GM19463 (cell line): Measurements from ENCODE around the gene ADCY3.
"Not testable (repeated sequence)": the region's sequence is repeated elsewhere in the genome, so short reads cannot be mapped to it uniquely, and the experiment has no call there.

Experiments used
- ATAC-seq: cut with Tn5 transposase; IDR thresholded peaks from one replicate; pipeline ENCODE4 v1.9.1; 2021; ENCODE audit warnings: mild to moderate bottlenecking, moderate library complexity; ENCODE audit not compliant: unreplicated experiment

The ADCY3 gene

GRCh38 chr2:24852431-24853020, 67.5 kb downstream of the ADCY3 start:
- no peak for ATAC-seq

- ATAC-seq: no peak
Observed at GRCh38 chr2:24852026-24852425, 68.0 kb downstream of the ADCY3 start.

DNA sequence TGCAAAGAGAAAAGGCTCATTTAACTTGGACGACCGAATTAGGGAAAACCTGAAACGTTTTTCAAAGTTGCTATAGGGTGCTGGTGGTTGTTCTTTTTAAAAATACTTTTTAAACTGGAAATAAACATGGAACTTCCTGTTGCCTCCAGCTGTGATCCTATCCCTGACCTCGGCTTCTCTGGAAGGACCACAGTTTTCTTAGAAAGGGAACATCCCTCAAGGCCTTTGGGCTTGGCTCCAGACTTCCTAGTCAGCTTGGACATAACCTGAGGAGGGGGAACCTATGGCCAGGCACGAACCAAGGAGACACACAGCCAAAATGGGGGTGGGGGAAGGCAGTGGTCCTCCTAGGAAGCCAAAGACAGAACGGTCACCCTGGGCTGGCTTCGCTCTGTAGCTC, 69.1 kb downstream of the ADCY3 start:
- ATAC-seq: no peak

DNA sequence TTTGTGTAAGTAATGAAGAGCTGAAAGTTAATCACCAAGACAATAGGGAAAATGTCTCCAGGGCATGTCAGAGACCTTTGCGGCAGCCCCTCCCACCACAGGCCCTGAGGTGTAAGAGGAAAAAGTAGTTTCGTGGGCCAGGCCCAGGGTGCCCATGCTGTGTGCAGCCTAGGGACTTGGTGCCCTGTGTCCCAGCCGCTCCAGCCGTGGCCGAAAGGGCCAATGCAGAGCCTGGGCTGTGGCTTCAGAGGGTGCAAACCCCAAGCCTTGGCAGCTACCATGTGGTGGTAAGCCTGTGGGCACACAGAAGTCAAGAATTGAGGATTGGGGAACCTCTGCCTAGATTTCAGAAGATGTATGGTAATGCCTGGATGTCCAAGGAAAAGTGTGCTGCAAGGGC, 74.3 kb downstream of the ADCY3 start:
- no peak for ATAC-seq

- no peak for ATAC-seq
Observed at GRCh38 chr2:24844023-24844685, 75.9 kb downstream of the ADCY3 start.

GRCh38 chr2:24843330-24843860, 76.6 kb downstream of the ADCY3 start:
- ATAC-seq: no peak

DNA sequence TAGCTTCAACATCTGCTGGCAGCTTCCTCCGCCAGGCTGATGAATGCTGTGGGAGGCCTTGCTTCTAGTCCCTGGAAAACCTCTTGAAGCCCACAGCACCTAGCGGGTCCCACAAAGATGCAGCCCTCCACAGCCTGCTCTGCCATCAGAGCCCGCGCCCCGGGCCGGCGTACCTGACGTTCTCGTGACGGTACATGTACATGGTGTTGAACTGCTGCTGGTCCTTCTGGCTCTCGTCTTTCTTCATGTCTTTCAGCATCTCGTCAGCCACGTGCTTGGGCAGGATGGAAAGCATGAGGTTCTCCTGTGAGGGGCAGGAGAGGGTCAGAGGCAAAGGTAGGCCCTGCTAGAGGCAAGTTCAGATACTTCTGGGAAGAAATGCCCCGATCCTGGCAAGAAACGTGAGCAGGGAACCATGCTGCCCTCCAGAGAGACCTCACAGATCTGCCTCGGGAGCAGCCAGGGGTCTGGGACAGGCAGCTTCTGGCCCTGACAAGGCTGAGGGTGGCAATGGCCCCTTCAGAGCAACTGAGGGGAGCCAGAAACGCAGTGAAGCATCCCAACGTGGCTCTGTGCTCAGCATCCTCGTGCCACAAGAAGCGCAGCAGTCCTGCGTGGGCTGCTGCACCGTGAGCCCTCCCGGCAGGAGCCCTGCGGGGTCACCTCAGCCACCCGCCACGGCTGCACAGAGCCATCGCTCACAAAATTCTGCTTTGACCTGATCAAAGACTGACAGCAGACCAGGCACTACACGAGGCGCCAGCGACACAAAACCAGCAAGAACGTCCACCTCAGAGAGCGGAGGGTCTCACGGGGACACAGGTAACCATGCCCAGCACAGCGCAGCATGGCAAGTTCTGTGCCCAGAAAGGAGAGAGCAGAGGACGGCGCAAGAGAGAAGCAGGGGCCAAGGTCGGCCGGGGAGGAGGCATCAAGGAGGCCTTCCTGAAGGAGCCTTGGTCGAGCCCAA, 77.7 kb downstream of the ADCY3 start:
- ATAC-seq: no peak

GRCh38 chr2:24840962-24841945, 78.8 kb downstream of the ADCY3 start:
- ATAC-seq: no peak

DNA sequence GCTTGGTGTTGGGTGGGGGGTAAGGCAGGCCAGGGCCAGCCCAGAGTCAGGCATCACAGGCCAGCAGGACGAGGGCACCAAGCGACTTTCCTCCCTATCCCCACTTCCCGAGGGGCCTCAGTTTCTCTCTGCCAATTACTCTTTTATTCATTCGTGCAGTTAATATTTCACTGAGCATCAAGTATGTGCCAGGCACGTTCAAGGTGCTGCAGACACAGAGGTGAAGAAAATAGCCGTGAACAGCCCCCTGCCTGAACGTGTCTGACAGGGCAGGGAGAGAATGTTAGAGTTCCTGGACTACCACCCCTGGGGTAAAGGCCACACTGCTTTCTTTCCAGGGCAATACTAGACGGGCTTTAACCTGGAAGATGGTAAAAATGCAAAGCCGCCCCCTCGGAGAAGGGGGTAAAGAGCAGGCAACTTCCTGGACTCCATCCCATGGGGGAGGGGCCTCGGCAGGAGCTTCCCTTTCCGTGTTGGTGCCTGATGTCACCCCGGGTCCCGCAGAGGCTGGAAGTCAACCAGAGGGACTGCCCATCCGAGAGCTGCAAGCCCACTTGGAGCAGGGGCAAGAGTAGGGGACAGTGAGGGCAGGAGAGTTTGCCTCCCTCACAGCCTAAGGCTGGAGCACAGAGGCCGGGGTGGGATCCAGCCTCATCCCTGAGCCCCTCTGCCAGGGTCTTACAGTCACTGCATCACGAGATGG, 79.7 kb downstream of the ADCY3 start:
- ATAC-seq: no peak

GRCh38 chr2:24839729-24840128, 80.3 kb downstream of the ADCY3 start:
- ATAC-seq: no peak

DNA sequence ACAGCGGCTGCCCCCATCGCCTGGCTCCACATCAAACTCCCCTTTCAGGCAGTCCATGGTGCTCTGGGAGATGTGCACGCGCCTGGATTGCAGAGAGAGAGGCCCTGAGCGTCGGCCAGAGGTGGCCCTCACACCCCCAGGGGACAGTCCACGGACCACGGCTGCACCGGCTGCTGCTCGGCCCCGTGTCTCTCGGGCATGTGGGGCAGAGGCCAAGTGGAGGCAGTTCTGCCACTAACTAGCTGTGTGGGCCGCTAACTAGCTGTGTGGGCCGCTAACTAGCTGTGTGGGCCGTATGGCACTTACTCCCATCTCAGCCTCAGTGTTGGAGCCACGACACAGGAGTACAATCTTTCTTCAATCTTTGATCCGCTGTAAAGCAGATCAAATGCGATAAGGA, 81.5 kb downstream of the ADCY3 start:
- no peak for ATAC-seq

DNA sequence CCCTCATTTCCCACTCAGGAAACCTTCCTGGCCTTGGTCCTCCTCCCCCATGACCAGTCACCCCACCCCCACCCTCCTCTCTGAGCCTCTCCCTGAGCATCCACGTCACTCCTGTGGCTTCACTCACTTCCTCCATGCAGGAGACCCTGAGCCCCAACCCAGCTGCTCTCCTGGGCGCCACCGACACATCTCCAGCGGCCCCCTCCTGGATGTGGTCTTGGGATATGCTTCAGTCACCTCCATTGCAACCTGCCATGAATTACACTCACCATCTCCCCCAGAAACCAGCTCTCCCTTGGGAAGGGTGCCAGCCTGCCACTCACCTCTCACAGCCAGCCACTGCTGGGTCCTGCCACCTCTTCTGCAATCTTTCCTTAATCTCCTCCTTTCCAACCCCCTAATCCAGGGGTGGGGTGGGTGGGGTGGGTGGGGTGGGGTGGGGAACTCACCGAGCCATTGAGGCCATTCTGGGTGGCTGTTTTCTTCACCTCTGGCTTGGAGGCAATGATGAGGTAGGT, 82.0 kb downstream of the ADCY3 start:
- no peak for ATAC-seq

DNA sequence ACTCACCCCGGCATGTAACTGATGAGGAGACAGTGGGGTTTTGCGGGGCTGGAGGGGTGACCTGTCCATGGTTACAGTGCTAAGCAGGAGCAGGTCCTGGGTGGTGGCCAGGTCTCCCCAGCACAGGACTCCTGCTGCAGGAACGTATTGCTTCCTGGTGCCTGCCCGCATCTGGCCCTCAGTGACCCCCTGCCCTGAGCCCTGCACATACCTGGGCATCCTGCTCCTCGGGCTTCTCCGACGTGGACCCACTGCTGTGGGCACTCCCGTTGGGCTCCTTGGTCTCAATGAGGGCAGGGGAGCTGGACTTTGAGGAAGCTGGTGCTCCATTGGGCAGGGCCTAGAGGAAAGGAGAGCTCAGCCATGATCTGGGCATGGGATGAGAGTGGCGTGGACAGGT, 83.3 kb downstream of the ADCY3 start:
- no peak for ATAC-seq

DNA sequence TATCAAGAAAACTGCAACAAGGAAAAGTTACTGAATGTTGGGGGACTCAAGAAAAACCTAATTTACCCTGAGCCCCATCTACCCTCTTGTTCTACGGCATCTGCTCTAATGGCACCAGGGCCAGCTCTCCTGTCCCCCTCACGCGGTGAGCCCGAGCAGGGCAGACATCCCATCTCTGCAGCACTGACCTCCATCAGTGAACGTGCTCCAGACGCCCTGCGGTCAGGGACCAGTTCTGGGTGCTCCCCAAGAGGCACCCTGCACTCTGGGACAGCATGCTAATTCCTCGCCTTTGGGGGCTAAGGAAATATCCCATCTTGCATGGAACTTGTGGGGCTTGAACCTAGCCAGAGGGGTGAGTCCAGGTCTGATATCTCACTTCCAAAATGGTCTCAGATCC, 83.8 kb downstream of the ADCY3 start:
- no peak for ATAC-seq

- ATAC-seq: not testable (repeated sequence)
Observed at GRCh38 chr2:24835411-24835810, 84.6 kb downstream of the ADCY3 start.

DNA sequence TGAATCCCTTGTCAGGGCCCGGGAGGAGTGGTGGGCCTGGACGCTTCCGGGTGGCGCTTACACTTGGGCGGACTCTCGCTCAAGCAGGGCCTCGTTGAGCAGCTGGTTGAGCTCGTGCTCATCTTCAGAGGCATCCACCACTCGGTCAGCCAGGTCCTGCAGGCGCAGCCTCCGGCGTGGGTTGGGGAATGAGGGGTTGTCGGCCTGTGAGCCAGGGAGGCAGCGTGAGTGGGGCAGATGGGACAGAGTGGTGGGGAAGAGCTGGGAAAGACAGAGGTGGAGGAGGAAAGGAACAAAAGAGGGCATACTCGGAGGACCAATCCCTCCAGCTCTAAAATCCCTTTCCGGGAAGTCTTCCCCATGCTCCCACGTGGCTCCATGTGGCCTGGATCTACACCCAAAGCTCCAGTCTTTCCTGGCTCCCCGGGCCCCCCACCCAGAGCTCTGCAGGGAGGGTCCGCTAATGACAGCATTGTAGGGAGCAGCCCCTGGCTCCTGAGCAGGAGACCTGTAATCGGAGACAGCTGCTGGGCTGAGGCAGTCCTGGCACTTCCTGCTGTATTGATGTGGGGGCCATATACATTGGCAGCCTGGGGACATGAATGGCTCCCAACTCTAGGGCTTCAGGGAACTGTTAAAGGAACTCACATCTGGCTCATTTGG, 85.2 kb downstream of the ADCY3 start:
- no peak for ATAC-seq

GRCh38 chr2:24833821-24834732, 86.0 kb downstream of the ADCY3 start:
- no peak for ATAC-seq
